ENCODE results near the gene NTMT1. TPM values are rescaled to one million over a fixed set of nuclear protein-coding genes. Genes with fewer than 3 reads are reported as not detected.

Gene NTMT1
- total and polyA plus RNA-seq, 9 of the 15 experiments (the other 6 are each of a cell fraction or from before 2014, with no cell fraction given), result 42.1 to 116 (median 74.7) TPM

DNA sequence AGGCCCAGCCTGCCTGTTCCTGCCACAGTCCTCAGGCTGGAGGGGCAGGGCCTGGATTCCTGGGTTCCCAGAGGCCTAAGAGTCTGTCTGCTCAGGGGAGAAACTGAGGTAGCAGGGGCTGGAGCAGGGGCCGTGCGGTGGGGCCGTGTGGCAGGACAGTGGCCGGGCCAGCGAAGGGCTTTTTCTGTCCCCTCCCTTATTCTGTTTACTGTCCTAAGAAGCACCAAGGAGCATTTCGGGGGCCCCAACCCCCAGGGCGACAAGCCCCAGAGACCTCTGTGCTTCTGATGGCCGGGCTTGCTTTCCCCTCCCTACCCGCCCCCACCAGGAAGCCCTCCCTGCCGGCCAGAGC is 22.8 kb downstream of the NTMT1 start:
- no peak overlapping the region for H3K27ac ChIP-seq (ENCODE audit: extremely low read depth, low read depth, low read length)
- peaks cover 8 to 18% of the 10 kb centered on the region in 2 experiments; a peak in 4 of 5 replicates for H3K27me3 ChIP-seq (ENCODE audit: control insufficient read depth in 2 of 2, insufficient read depth in 2 of 2, low read length in 2 of 2)
- H3K9ac ChIP-seq (ENCODE audit: insufficient read depth in 1 of 2, low read depth in 2 of 2, low read length in 2 of 2), result 0 out of 4 replicates have a peak overlapping the region, but pooled peaks of 1 of the 2 experiments have one; percentile 43
- in situ Hi-C loops (cut with MboI), result no loop called here
- no peaks in the 10 kb centered on the region for H3K36me3 ChIP-seq (ENCODE audit: control insufficient read depth, insufficient read depth, low read length)
- no peak overlapping the region for H3K4me3 ChIP-seq
- WGBS (ENCODE audit: insufficient coverage, low coverage, missing lambda C conversion rate), result 0% methylated on average over 1 of the region's 10 CpGs
- no peak overlapping the region for H2AFZ ChIP-seq (ENCODE audit: low read depth, low read length)
- no TSS peak for BruUV-seq (replicated peaks)
- intact Hi-C loops (cut with micrococcal nuclease), result loop anchor here (10.0 kb wide), 1 partner anchor 236 kb away; no protein-coding TSS in a partner anchor
- no peak for FAIRE-seq
- no peaks in the 10 kb centered on the region for H3K9me1 ChIP-seq (ENCODE audit: control insufficient read depth, insufficient read depth, low read length)
- H3K9me3 ChIP-seq (replicated peaks; ENCODE audit: control insufficient read depth, insufficient read depth, low read depth, low read length), result no peaks in the 10 kb centered on the region
- TF ChIP-seq HSF4 (CRISPR knock-in tag; IDR thresholded peaks at IDR 0.05; ENCODE audit: borderline replicate concordance) (no peak), MCM2 (IDR thresholded peaks at IDR 0.05; ENCODE audit: low read depth) (no peak), ZNF408 (CRISPR knock-in tag; IDR thresholded peaks at IDR 0.05; ENCODE audit: low read depth) (no peak), ZNF263 (CRISPR knock-in tag; IDR thresholded peaks at IDR 0.05; ENCODE audit: borderline replicate concordance) (no peak), SOX6 (IDR thresholded peaks at IDR 0.05) (no peak), NFYB (IDR thresholded peaks at IDR 0.05; ENCODE audit: extremely low read depth, insufficient read length) (no peak)
- TF ChIP-seq, protein P1, sequence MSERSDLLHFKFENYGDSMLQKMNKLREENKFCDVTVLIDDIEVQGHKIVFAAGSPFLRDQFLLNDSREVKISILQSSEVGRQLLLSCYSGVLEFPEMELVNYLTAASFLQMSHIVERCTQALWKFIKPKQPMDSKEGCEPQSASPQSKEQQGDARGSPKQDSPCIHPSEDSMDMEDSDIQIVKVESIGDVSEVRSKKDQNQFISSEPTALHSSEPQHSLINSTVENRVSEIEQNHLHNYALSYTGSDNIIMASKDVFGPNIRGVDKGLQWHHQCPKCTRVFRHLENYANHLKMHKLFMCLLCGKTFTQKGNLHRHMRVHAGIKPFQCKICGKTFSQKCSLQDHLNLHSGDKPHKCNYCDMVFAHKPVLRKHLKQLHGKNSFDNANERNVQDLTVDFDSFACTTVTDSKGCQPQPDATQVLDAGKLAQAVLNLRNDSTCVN (CRISPR knock-in tag; IDR thresholded peaks at IDR 0.05), result no peak
- TF ChIP-seq, protein P2, sequence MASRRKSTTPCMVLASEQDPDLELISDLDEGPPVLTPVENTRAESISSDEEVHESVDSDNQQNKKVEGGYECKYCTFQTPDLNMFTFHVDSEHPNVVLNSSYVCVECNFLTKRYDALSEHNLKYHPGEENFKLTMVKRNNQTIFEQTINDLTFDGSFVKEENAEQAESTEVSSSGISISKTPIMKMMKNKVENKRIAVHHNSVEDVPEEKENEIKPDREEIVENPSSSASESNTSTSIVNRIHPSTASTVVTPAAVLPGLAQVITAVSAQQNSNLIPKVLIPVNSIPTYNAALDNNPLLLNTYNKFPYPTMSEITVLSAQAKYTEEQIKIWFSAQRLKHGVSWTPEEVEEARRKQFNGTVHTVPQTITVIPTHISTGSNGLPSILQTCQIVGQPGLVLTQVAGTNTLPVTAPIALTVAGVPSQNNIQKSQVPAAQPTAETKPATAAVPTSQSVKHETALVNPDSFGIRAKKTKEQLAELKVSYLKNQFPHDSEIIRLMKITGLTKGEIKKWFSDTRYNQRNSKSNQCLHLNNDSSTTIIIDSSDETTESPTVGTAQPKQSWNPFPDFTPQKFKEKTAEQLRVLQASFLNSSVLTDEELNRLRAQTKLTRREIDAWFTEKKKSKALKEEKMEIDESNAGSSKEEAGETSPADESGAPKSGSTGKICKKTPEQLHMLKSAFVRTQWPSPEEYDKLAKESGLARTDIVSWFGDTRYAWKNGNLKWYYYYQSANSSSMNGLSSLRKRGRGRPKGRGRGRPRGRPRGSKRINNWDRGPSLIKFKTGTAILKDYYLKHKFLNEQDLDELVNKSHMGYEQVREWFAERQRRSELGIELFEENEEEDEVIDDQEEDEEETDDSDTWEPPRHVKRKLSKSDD (conservative IDR thresholded peaks at IDR 0.05; ENCODE audit: low read length), result no peak
- TF ChIP-seq, protein P3, sequence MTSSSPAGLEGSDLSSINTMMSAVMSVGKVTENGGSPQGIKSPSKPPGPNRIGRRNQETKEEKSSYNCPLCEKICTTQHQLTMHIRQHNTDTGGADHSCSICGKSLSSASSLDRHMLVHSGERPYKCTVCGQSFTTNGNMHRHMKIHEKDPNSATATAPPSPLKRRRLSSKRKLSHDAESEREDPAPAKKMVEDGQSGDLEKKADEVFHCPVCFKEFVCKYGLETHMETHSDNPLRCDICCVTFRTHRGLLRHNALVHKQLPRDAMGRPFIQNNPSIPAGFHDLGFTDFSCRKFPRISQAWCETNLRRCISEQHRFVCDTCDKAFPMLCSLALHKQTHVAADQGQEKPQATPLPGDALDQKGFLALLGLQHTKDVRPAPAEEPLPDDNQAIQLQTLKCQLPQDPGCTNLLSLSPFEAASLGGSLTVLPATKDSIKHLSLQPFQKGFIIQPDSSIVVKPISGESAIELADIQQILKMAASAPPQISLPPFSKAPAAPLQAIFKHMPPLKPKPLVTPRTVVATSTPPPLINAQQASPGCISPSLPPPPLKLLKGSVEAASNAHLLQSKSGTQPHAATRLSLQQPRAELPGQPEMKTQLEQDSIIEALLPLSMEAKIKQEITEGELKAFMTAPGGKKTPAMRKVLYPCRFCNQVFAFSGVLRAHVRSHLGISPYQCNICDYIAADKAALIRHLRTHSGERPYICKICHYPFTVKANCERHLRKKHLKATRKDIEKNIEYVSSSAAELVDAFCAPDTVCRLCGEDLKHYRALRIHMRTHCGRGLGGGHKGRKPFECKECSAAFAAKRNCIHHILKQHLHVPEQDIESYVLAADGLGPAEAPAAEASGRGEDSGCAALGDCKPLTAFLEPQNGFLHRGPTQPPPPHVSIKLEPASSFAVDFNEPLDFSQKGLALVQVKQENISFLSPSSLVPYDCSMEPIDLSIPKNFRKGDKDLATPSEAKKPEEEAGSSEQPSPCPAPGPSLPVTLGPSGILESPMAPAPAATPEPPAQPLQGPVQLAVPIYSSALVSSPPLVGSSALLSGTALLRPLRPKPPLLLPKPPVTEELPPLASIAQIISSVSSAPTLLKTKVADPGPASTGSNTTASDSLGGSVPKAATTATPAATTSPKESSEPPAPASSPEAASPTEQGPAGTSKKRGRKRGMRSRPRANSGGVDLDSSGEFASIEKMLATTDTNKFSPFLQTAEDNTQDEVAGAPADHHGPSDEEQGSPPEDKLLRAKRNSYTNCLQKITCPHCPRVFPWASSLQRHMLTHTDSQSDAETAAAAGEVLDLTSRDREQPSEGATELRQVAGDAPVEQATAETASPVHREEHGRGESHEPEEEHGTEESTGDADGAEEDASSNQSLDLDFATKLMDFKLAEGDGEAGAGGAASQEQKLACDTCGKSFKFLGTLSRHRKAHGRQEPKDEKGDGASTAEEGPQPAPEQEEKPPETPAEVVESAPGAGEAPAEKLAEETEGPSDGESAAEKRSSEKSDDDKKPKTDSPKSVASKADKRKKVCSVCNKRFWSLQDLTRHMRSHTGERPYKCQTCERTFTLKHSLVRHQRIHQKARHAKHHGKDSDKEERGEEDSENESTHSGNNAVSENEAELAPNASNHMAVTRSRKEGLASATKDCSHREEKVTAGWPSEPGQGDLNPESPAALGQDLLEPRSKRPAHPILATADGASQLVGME (CRISPR knock-in tag; IDR thresholded peaks at IDR 0.05), result no peak
- no peak overlapping the region for H3K4me2 ChIP-seq (ENCODE audit: insufficient read depth, low read length)
- no peak for DNase-seq (ENCODE audit: extremely low read depth in 1 of 4, low spot score in 3 of 4)
- no peaks in the 10 kb centered on the region for H3K79me2 ChIP-seq (ENCODE audit: control insufficient read depth, insufficient read depth, low read length)
- peak; percentile 29; the same call in 1 of the 3 replicates for ATAC-seq
- H3K4me1 ChIP-seq (replicated peaks in 1 of 2; ENCODE audit: control insufficient read depth in 2 of 2, insufficient read depth in 2 of 2, low read length in 2 of 2), result peaks cover 0 to 23% of the 10 kb centered on the region in 2 experiments; a peak in 3 of 5 replicates
- CTCF ChIA-PET (ENCODE audit: low intra/inter-chr PET ratio), result no interaction called here
- H4K20me1 ChIP-seq (replicated peaks; ENCODE audit: control insufficient read depth, insufficient read depth, low read length), result no peaks in the 10 kb centered on the region
- POLR2A ChIA-PET, result no interaction called here

Data from K562 (cell line).